Retina (tissue), 1 donor: ENCODE results near the gene ZNG1E.
"Not testable (repeated sequence)": the region's sequence is repeated elsewhere in the genome, so short reads cannot be mapped to it uniquely, and the experiment has no call there.

ENCODE experiments used
- DNase-seq: peaks from one replicate; pipeline ENCODE4 v3.0.0-alpha.2; 2016

ZNG1E gene

GRCh38 chr9:65675589-65676021, at the start of gene ZNG1E:
ZNG1E (plus strand) TSS chr9:65675928; CDS start chr9:65675977, 49 bp downstream.
- DNase-seq: peak; percentile 14

DNA sequence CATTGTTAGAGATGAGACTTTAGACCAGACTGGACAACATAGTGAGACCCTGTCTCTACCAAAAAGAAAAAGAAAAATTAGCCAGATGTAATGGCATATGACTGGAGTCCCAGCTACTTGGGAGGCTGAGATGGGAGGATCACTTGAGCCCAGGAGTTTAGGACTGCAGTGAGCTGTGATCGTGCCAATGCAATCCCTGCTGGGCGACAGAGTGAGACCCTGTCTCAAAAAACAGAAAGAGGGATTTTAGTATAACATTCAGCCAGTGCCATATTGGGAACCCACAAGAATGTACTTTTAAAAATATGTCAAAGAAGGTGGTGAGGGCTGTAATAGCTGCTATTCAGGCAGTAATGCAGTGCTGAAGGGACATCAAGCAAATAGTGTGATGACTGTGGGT, 2.1 kb upstream of the ZNG1E start:
- DNase-seq: not testable (repeated sequence)

GRCh38 chr9:65675018-65675417, 710 bp upstream of the ZNG1E start:
- not testable (repeated sequence) for DNase-seq

DNA sequence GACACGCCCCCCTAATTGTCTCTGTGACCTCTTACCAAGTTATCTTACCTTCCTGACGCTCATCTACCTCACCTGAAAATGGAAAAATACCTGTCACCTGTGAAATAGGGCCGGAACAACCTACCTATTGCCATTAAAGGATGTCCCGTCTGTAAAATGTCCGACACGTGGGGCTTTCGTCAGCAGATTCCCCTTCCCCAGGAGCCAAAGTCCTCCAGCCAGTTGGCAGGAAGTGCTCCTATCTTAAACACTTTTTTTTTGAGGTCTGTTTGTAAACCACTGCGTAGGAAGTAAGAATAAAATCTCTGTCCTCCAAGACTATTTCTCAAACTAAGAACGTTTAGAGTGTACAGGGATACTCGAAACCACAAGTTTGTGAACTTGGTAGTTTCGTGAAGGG, 661 bp downstream of the ZNG1E start:
- not testable (repeated sequence) for DNase-seq

GRCh38 chr9:65678533-65678932, 2.8 kb downstream of the ZNG1E start:
- DNase-seq: not testable (repeated sequence)

DNA sequence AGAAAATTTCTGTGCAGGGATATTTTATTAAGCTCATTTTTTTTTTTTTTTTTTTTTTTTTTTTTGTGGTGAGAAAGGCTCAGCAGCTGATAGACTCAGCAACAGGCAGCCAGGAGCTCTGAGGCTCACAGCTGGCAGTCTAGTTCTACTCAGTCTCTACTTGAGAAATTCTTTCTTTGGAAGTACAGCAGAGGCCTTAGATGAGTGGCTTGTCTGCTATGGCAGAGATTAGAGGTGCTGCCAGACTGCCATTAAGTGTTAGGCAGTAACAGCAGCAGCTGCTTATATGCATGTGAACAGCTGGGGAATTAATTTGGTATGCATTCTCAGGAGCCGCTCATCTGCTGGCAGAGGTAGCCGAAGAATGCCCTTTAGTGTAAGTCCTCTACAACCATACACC, 27.8 kb downstream of the ZNG1E start:
- not testable (repeated sequence) for DNase-seq

DNA sequence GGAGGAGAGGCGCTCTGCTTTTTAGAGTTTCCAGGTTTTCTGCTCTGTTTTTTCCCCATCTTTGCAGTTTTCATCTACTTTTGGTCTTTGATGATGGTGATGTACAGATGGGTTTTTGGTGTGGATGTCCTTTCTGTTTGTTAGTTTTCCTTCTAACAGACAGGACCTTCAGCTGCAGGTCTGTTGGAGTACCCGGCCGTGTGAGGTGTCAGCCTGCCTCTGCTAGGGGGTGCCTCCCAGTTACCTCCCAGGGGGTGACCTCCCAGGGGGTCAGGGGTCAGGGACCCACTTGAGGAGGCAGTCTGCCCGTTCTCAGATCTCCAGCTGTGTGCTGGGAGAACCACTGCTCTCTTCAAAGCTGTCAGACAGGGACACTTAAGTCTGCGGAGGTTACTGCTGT, 38.7 kb downstream of the ZNG1E start:
- DNase-seq: not testable (repeated sequence)

DNA sequence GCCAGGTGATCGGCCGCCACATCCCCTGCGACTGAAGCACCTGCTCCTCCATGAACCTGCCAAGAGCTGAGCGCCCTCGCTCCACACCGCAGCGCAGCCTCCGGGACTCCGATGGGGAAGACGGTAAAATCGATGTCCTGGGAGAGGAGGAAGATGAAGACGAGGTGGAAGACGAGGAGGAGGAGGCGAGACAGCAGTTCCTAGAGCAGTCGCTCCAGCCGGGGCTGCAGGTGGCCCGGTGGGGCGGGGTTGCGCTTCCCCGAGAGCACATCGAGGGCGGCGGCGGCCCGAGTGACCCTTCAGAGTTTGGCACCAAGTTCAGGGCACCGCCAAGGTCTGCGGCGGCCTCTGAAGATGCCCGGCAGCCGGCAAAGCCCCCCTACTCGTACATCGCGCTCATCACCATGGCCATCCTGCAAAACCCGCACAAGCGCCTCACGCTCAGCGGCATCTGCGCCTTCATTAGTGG, 61.4 kb downstream of the ZNG1E start, which contains the start of gene FOXD4L4:
FOXD4L4 (plus strand) TSS at position 51 of the 469 bp plus-strand sequence; CDS start at position 51, 0 bp downstream.
- not testable (repeated sequence) for DNase-seq

DNA sequence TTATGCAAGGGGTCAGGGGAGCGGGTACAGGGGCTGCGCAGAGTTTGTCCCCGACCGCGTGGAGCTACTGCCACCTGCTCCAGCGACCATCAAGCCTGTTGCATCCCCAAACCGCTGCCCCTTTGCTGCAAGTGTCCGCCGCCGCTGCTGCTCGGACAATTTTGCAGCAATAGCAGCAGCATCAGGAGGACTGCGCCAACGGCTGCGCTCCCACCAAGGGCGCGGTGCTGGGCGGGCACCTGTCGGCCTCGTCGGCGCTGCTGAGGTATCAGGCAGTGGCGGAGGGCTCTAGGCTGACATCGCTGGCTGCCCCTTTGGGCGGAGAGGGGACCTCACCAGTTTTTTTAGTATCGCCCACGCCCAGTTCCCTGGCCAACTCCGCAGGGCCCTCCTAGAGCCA, 62.4 kb downstream of the ZNG1E start:
- not testable (repeated sequence) for DNase-seq
